ENCODE measurements around the gene MYADM.
A peak's percentile ranks its signal among the peaks of the same experiment; 100 is the strongest.

MYADM gene

GRCh38 chr19:53885036-53885435, 17.4 kb downstream of the MYADM start:
- DNase-seq (ENCODE audit: low read depth in 2 of 2): no peak

- DNase-seq (ENCODE audit: low read depth in 2 of 2): no peak
These were observed 24.8 kb downstream of the MYADM start for GRCh38 chr19:53892301-53892980.

- no peak for DNase-seq (ENCODE audit: low read depth in 2 of 2)
These were observed 25.3 kb downstream of the MYADM start for GRCh38 chr19:53892981-53893325.

GRCh38 chr19:53894707-53895106, 27.0 kb downstream of the MYADM start:
- no peak for DNase-seq (ENCODE audit: low read depth in 2 of 2)

GRCh38 chr19:53896682-53897081, 29.0 kb downstream of the MYADM start:
- no peak for DNase-seq (ENCODE audit: low read depth in 2 of 2)

- DNase-seq (ENCODE audit: low read depth in 2 of 2): no peak
These were observed 29.8 kb downstream of the MYADM start for GRCh38 chr19:53897459-53897858.

GRCh38 chr19:53898166-53898565, 30.5 kb downstream of the MYADM start:
- DNase-seq (ENCODE audit: low read depth in 2 of 2): no peak

- no peak for DNase-seq (ENCODE audit: low read depth in 2 of 2)
These were observed 31.1 kb downstream of the MYADM start for GRCh38 chr19:53898636-53899341.

- DNase-seq (ENCODE audit: low read depth in 2 of 2): no peak
These were observed 32.6 kb downstream of the MYADM start for GRCh38 chr19:53900191-53900860.

GRCh38 chr19:53903055-53903680, 35.5 kb downstream of the MYADM start:
- no peak for DNase-seq (ENCODE audit: low read depth in 2 of 2)

- DNase-seq (ENCODE audit: low read depth in 2 of 2): no peak
These were observed 37.2 kb downstream of the MYADM start for GRCh38 chr19:53904909-53905308.

- DNase-seq (ENCODE audit: low read depth in 2 of 2): no peak
These were observed 38.1 kb downstream of the MYADM start for GRCh38 chr19:53905787-53906186.

GRCh38 chr19:53906211-53907192, 38.8 kb downstream of the MYADM start:
- no peak for DNase-seq (ENCODE audit: low read depth in 2 of 2)

GRCh38 chr19:53907193-53907581, 39.5 kb downstream of the MYADM start:
- DNase-seq (ENCODE audit: low read depth in 2 of 2): no peak

GRCh38 chr19:53907690-53908089, 40.0 kb downstream of the MYADM start:
- DNase-seq (ENCODE audit: low read depth in 2 of 2): no peak

GRCh38 chr19:53908106-53908934, 40.6 kb downstream of the MYADM start:
- peak in 1 of 2 experiments; percentile 24 for DNase-seq (ENCODE audit: low read depth in 2 of 2)

GRCh38 chr19:53908935-53909415, 41.3 kb downstream of the MYADM start, which contains the start of gene CACNG7:
Gene CACNG7, plus strand, starts transcription at chr19:53909278. Its CDS starts 3,554 bp downstream, at chr19:53912832.
- DNase-seq (ENCODE audit: low read depth in 2 of 2): no peak

GRCh38 chr19:53909471-53910169, 41.9 kb downstream of the MYADM start:
- DNase-seq (ENCODE audit: low read depth in 2 of 2): no peak

- no peak for DNase-seq (ENCODE audit: low read depth in 2 of 2)
These were observed 42.5 kb downstream of the MYADM start for GRCh38 chr19:53910170-53910518.

GRCh38 chr19:53912653-53913052, 45.0 kb downstream of the MYADM start:
- DNase-seq (ENCODE audit: low read depth in 2 of 2): no peak

All from fibroblast of skin of left quadriceps (primary cell).